ENCODE results near the gene NACA2. TPM values are rescaled to one million over a fixed set of nuclear protein-coding genes. Genes with fewer than 3 reads are reported as not detected.

The NACA2 gene
- total RNA-seq, result not detected

GRCh38 chr17:61591018-61591417, at the start of gene NACA2:
TSS of gene NACA2 (minus strand) at chr17:61591219. CDS start at chr17:61591180, 39 bp downstream.
- 95 to 97% methylated on average over 16 of the region's 16 CpGs for WGBS, 2 donors
- intact Hi-C loops (cut with DNase I; ENCODE audit: low total_unique reads), result no loop called here
- TF ChIP-seq POLR2A (IDR thresholded peaks at IDR 0.05) (no peak), CTCF (IDR thresholded peaks at IDR 0.05) (no peak)
- H3K4me3 ChIP-seq (ENCODE audit: low read depth, poor library complexity, severe bottlenecking), result no peak within 1 kb of the TSS
- DNase-seq (ENCODE audit: low spot score in 2 of 2), result no peak

- no peak overlapping the region for H3K4me3 ChIP-seq (ENCODE audit: low read depth, poor library complexity, severe bottlenecking)
- TF ChIP-seq CTCF (IDR thresholded peaks at IDR 0.05), result no peak
- no peak for TF ChIP-seq POLR2A (IDR thresholded peaks at IDR 0.05)
- intact Hi-C loops (cut with DNase I; ENCODE audit: low total_unique reads), result no loop called here
- 83 to 86% methylated on average over 1 of the region's 1 CpG for WGBS, 2 donors
- DNase-seq (ENCODE audit: low spot score in 2 of 2), result no peak
Measured at GRCh38 chr17:61639818-61640217, 48.8 kb upstream of the NACA2 start.

- no peak for DNase-seq (ENCODE audit: low spot score in 2 of 2)
- TF ChIP-seq POLR2A (IDR thresholded peaks at IDR 0.05) (no peak), CTCF (IDR thresholded peaks at IDR 0.05) (no peak)
- intact Hi-C loops (cut with DNase I; ENCODE audit: low total_unique reads), result no loop called here
- no peak overlapping the region for H3K4me3 ChIP-seq (ENCODE audit: low read depth, poor library complexity, severe bottlenecking)
- 48 to 53% methylated on average over 1 of the region's 1 CpG for WGBS, 2 donors
Measured at GRCh38 chr17:61638087-61638486, 47.1 kb upstream of the NACA2 start.

- intact Hi-C loops (cut with DNase I; ENCODE audit: low total_unique reads), result no loop called here
- DNase-seq (ENCODE audit: low spot score in 2 of 2), result no peak
- 14 to 19% methylated on average over 3 of the region's 3 CpGs for WGBS, 2 donors
- H3K4me3 ChIP-seq (ENCODE audit: low read depth, poor library complexity, severe bottlenecking), result no peak overlapping the region
- TF ChIP-seq CTCF (IDR thresholded peaks at IDR 0.05), result no peak
- TF ChIP-seq POLR2A (IDR thresholded peaks at IDR 0.05), result no peak
Measured at GRCh38 chr17:61635913-61636432, 45.0 kb upstream of the NACA2 start.

GRCh38 chr17:61634942-61635538, 44.0 kb upstream of the NACA2 start:
- no peak overlapping the region for H3K4me3 ChIP-seq (ENCODE audit: low read depth, poor library complexity, severe bottlenecking)
- no peak for DNase-seq (ENCODE audit: low spot score in 2 of 2)
- intact Hi-C loops (cut with DNase I; ENCODE audit: low total_unique reads), result no loop called here
- whole genome bisulfite sequencing, 2 donors, result 80 to 85% methylated on average over 5 of the region's 5 CpGs
- no peak for TF ChIP-seq POLR2A (IDR thresholded peaks at IDR 0.05)
- no peak for TF ChIP-seq CTCF (IDR thresholded peaks at IDR 0.05)

GRCh38 chr17:61634011-61634539, 43.1 kb upstream of the NACA2 start:
- intact Hi-C loops (cut with DNase I; ENCODE audit: low total_unique reads), result no loop called here
- no peak for DNase-seq (ENCODE audit: low spot score in 2 of 2)
- H3K4me3 ChIP-seq (ENCODE audit: low read depth, poor library complexity, severe bottlenecking), result no peak overlapping the region
- TF ChIP-seq POLR2A (IDR thresholded peaks at IDR 0.05) (no peak), CTCF (IDR thresholded peaks at IDR 0.05) (no peak)
